Measurements from ENCODE around the gene CCDC60. TPM values are rescaled to one million over a fixed set of nuclear protein-coding genes. Genes with fewer than 3 reads are reported as not detected.

CCDC60 gene
- total RNA-seq, 2 donors from 2014 or later: not detected

GRCh38 chr12:119406308-119406707 is 71.8 kb downstream of the CCDC60 start:
- DNase-seq (ENCODE audit: low spot score) (no peak), ATAC-seq (ENCODE audit: insufficient number of reproducible peaks, low FRiP score, low read depth) (no peak)
- Histone ChIP-seq H3K27ac (no peak overlapping the region), H3K36me3 (no peaks in the 10 kb centered on the region), H3K4me1 (ENCODE audit: control insufficient read depth in 1 of 2, low read depth in 2 of 2) (no peaks in the 10 kb centered on the region), H3K4me3 (no peak overlapping the region), H3K9me3 (no peaks in the 10 kb centered on the region), H3K27me3 (replicated peaks; ENCODE audit: insufficient read depth) (no peaks in the 10 kb centered on the region)
- no peak for TF ChIP-seq CTCF (IDR thresholded peaks at IDR 0.05)

GRCh38 chr12:119406811-119407210 is 72.3 kb downstream of the CCDC60 start:
- Histone ChIP-seq H3K4me1 (ENCODE audit: control insufficient read depth in 1 of 2, low read depth in 2 of 2) (no peaks in the 10 kb centered on the region), H3K36me3 (no peaks in the 10 kb centered on the region), H3K27ac (no peak overlapping the region), H3K27me3 (replicated peaks; ENCODE audit: insufficient read depth) (no peaks in the 10 kb centered on the region), H3K4me3 (no peak overlapping the region), H3K9me3 (no peaks in the 10 kb centered on the region)
- ATAC-seq (ENCODE audit: insufficient number of reproducible peaks, low FRiP score, low read depth) (no peak), DNase-seq (ENCODE audit: low spot score) (no peak)
- no peak for TF ChIP-seq CTCF (IDR thresholded peaks at IDR 0.05)

GRCh38 chr12:119409043-119409442 is 74.5 kb downstream of the CCDC60 start:
- Histone ChIP-seq H3K4me3 (no peak overlapping the region), H3K36me3 (no peaks in the 10 kb centered on the region), H3K27ac (no peak overlapping the region), H3K9me3 (no peaks in the 10 kb centered on the region), H3K4me1 (ENCODE audit: control insufficient read depth in 1 of 2, low read depth in 2 of 2) (no peaks in the 10 kb centered on the region), H3K27me3 (replicated peaks; ENCODE audit: insufficient read depth) (no peaks in the 10 kb centered on the region)
- no peak for DNase-seq (ENCODE audit: low spot score)
- no peak for ATAC-seq (ENCODE audit: insufficient number of reproducible peaks, low FRiP score, low read depth)
- TF ChIP-seq CTCF (IDR thresholded peaks at IDR 0.05): no peak

GRCh38 chr12:119410396-119410795 is 75.9 kb downstream of the CCDC60 start:
- Histone ChIP-seq H3K9me3 (no peaks in the 10 kb centered on the region), H3K27ac (no peak overlapping the region), H3K27me3 (replicated peaks; ENCODE audit: insufficient read depth) (no peaks in the 10 kb centered on the region), H3K4me1 (ENCODE audit: control insufficient read depth in 1 of 2, low read depth in 2 of 2) (no peaks in the 10 kb centered on the region), H3K4me3 (no peak overlapping the region), H3K36me3 (no peaks in the 10 kb centered on the region)
- ATAC-seq (ENCODE audit: insufficient number of reproducible peaks, low FRiP score, low read depth) (no peak), DNase-seq (ENCODE audit: low spot score) (no peak)
- TF ChIP-seq CTCF (IDR thresholded peaks at IDR 0.05): no peak

- no peak for DNase-seq (ENCODE audit: low spot score)
- no peaks in the 10 kb centered on the region for H3K4me1 ChIP-seq (ENCODE audit: control insufficient read depth in 1 of 2, low read depth in 2 of 2)
- ATAC-seq (ENCODE audit: insufficient number of reproducible peaks, low FRiP score, low read depth): no peak
- H3K9me3 ChIP-seq: no peaks in the 10 kb centered on the region
- H3K36me3 ChIP-seq: no peaks in the 10 kb centered on the region
- H3K27ac ChIP-seq: no peak overlapping the region
- no peak for TF ChIP-seq CTCF (IDR thresholded peaks at IDR 0.05)
- H3K27me3 ChIP-seq (replicated peaks; ENCODE audit: insufficient read depth): no peaks in the 10 kb centered on the region
- H3K4me3 ChIP-seq: no peak overlapping the region
Observed at GRCh38 chr12:119412306-119412705, 77.8 kb downstream of the CCDC60 start.
